ENCODE data around the gene ITGA4. TPM values are rescaled to one million over a fixed set of nuclear protein-coding genes. Genes with fewer than 3 reads are reported as not detected.

Gene ITGA4
- total RNA-seq, 1 experiment from 2014 or later: not detected

DNA sequence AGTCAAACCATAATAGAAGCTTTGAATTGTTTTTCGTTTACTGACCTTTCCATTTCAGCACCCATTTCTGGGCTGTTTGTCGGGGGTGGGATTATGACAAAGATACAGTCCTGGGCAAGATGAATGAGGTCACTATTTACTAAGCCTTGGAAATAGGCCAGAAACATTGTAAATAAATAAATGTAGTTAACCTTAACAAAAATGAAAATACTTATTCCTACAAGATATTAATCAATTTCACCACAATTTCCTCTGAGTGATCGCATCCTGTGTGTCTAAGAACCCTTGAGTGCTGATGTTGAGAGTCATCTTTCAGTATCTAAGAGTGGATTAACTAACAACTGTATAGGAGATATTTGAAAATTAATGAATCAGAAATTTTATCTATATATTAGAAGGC is 14.0 kb downstream of the ITGA4 start:
- Histone ChIP-seq H3K4me1 (no peaks in the 10 kb centered on the region), H3K36me3 (ENCODE audit: control insufficient read depth, insufficient read depth, low read length) (no peaks in the 10 kb centered on the region), H3K4me3 (ENCODE audit: low read depth, low read length) (no peak overlapping the region), H3K27me3 (replicated peaks; ENCODE audit: control insufficient read depth, insufficient read depth, low read length) (no peaks in the 10 kb centered on the region), H3K9me3 (no peaks in the 10 kb centered on the region)
- H3K36me3 Mint-ChIP-seq (ENCODE audit: insufficient read depth, unreplicated experiment): no peaks in the 10 kb centered on the region
- H3K9me3 Mint-ChIP-seq (ENCODE audit: unreplicated experiment): no peaks in the 10 kb centered on the region
- DNase-seq: no peak
- intact Hi-C loops (cut with micrococcal nuclease; ENCODE audit: unreplicated experiment): no loop called here
- CTCF ChIA-PET: no interaction called here
- TF ChIP-seq, protein P1, sequence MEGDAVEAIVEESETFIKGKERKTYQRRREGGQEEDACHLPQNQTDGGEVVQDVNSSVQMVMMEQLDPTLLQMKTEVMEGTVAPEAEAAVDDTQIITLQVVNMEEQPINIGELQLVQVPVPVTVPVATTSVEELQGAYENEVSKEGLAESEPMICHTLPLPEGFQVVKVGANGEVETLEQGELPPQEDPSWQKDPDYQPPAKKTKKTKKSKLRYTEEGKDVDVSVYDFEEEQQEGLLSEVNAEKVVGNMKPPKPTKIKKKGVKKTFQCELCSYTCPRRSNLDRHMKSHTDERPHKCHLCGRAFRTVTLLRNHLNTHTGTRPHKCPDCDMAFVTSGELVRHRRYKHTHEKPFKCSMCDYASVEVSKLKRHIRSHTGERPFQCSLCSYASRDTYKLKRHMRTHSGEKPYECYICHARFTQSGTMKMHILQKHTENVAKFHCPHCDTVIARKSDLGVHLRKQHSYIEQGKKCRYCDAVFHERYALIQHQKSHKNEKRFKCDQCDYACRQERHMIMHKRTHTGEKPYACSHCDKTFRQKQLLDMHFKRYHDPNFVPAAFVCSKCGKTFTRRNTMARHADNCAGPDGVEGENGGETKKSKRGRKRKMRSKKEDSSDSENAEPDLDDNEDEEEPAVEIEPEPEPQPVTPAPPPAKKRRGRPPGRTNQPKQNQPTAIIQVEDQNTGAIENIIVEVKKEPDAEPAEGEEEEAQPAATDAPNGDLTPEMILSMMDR (IDR thresholded peaks at IDR 0.05; ENCODE audit: insufficient read depth in 1 of 2, low read depth in 1 of 2, low read length in 1 of 2, severe bottlenecking in 1 of 2, unreplicated experiment in 1 of 2): no peak
- no peaks in the 10 kb centered on the region for H3K4me1 Mint-ChIP-seq (ENCODE audit: low read depth, unreplicated experiment)
- peaks cover 2% of the 10 kb centered on the region for H3K27me3 Mint-ChIP-seq (ENCODE audit: insufficient read depth, unreplicated experiment)
- BruUV-seq (replicated peaks): no TSS peak
- POLR2A ChIA-PET: no interaction called here
- no peak overlapping the region for H3K4me3 Mint-ChIP-seq (ENCODE audit: unreplicated experiment)
- no peak overlapping the region for H3K27ac Mint-ChIP-seq (ENCODE audit: unreplicated experiment)

DNA sequence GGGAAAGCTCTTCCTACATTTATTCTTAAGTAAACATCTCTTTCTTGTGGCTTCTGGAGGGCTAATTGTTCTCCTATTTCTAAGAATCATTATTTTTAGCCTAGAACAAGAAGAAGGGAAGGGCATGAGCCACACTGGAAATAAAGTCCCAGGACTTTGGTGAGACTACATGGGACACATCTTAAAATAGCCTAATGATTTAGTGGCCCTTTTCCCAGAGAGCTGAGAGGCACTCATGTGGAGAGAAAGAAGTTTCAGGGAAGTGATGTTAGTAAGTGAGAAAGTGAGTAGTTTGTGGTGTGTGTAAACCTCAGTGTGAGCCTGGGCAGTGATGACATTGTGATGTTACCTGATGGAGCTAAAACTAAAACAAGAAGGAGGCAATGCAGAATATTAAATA is 14.6 kb downstream of the ITGA4 start:
- Mint-ChIP-seq H3K27ac (ENCODE audit: unreplicated experiment) (no peak overlapping the region), H3K4me1 (ENCODE audit: low read depth, unreplicated experiment) (no peaks in the 10 kb centered on the region), H3K9me3 (ENCODE audit: unreplicated experiment) (no peaks in the 10 kb centered on the region), H3K4me3 (ENCODE audit: unreplicated experiment) (no peak overlapping the region), H3K36me3 (ENCODE audit: insufficient read depth, unreplicated experiment) (no peaks in the 10 kb centered on the region), H3K27me3 (ENCODE audit: insufficient read depth, unreplicated experiment) (peaks cover 2% of the 10 kb centered on the region)
- Histone ChIP-seq H3K27me3 (replicated peaks; ENCODE audit: control insufficient read depth, insufficient read depth, low read length) (no peaks in the 10 kb centered on the region), H3K36me3 (ENCODE audit: control insufficient read depth, insufficient read depth, low read length) (no peaks in the 10 kb centered on the region), H3K4me1 (no peaks in the 10 kb centered on the region), H3K9me3 (no peaks in the 10 kb centered on the region), H3K4me3 (ENCODE audit: low read depth, low read length) (no peak overlapping the region)
- TF ChIP-seq, protein P1 (IDR thresholded peaks at IDR 0.05; ENCODE audit: insufficient read depth in 1 of 2, low read depth in 1 of 2, low read length in 1 of 2, severe bottlenecking in 1 of 2, unreplicated experiment in 1 of 2): no peak
- no peak for DNase-seq
- CTCF ChIA-PET: no interaction called here
- BruUV-seq (replicated peaks): no TSS peak
- POLR2A ChIA-PET: no interaction called here
- intact Hi-C loops (cut with micrococcal nuclease; ENCODE audit: unreplicated experiment): no loop called here

DNA sequence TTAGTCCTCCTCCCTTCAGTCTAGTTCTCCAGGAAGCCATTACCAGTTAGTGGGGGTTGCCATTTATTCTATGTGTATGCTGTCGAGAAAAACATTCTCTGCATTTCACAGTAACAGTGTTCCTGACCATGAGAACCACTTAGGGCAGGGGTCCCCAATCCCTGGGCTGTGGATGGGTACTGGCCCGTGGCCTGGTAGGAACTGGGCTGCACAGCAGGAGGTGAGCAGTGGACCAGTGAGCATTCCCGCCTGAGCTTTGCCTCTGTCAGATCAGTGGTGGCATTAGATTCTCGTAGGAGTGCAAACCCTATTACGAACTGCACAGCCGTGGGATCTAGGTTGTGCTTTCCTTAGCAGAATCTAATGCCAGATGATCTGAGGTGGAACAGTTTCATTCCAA is 15.8 kb downstream of the ITGA4 start:
- ChIA-PET POLR2A (no interaction called here), CTCF (no interaction called here)
- Mint-ChIP-seq H3K27ac (ENCODE audit: unreplicated experiment) (no peak overlapping the region), H3K4me3 (ENCODE audit: unreplicated experiment) (no peak overlapping the region), H3K36me3 (ENCODE audit: insufficient read depth, unreplicated experiment) (no peaks in the 10 kb centered on the region), H3K4me1 (ENCODE audit: low read depth, unreplicated experiment) (no peaks in the 10 kb centered on the region), H3K9me3 (ENCODE audit: unreplicated experiment) (no peaks in the 10 kb centered on the region), H3K27me3 (ENCODE audit: insufficient read depth, unreplicated experiment) (peaks cover 2% of the 10 kb centered on the region)
- Histone ChIP-seq H3K4me3 (ENCODE audit: low read depth, low read length) (no peak overlapping the region), H3K36me3 (ENCODE audit: control insufficient read depth, insufficient read depth, low read length) (no peaks in the 10 kb centered on the region), H3K4me1 (no peaks in the 10 kb centered on the region), H3K9me3 (no peaks in the 10 kb centered on the region), H3K27me3 (replicated peaks; ENCODE audit: control insufficient read depth, insufficient read depth, low read length) (no peaks in the 10 kb centered on the region)
- DNase-seq: no peak
- intact Hi-C loops (cut with micrococcal nuclease; ENCODE audit: unreplicated experiment): no loop called here
- TF ChIP-seq, protein P1 (IDR thresholded peaks at IDR 0.05; ENCODE audit: insufficient read depth in 1 of 2, low read depth in 1 of 2, low read length in 1 of 2, severe bottlenecking in 1 of 2, unreplicated experiment in 1 of 2): no peak
- BruUV-seq (replicated peaks): no TSS peak

Data from Caco-2 (cell line).